Liver (tissue), 9 donors: ENCODE results near the gene LMCD1. TPM values are rescaled to one million over a fixed set of nuclear protein-coding genes. Genes with fewer than 3 reads are reported as not detected.

Source experiments
- DNase-seq: peaks from one replicate; pipeline ENCODE4 v3.0.0-alpha.2; 2017; ENCODE audit warnings: low spot score
- H3K27ac ChIP-seq, 2 donors: one replicate each; pipeline ENCODE4 v1.7.0; 2013; ENCODE audit warnings: inconsistent platforms in 2 of 2, low read length in 2 of 2, control low read depth in 1 of 2, low read depth in 1 of 2, mild to moderate bottlenecking in 1 of 2
- H3K27me3 ChIP-seq, 4 donors: one replicate each; pipeline versions ENCODE4 v1.6.1 to v1.7.0; 2013; ENCODE audit warnings: low read length in 3 of 4, inconsistent platforms in 1 of 4, mild to moderate bottlenecking in 1 of 4, moderate library complexity in 1 of 4; ENCODE audit not compliant: control insufficient read depth in 4 of 4, insufficient read depth in 4 of 4
- H3K36me3 ChIP-seq, 4 donors: one replicate each; pipeline versions ENCODE4 v1.6.1 to v1.7.0; 2013; ENCODE audit warnings: low read length in 3 of 4, mild to moderate bottlenecking in 3 of 4, low read depth in 1 of 4, moderate library complexity in 1 of 4; ENCODE audit not compliant: control insufficient read depth in 4 of 4, insufficient read depth in 3 of 4
- H3K4me1 ChIP-seq, 4 donors: one replicate each; pipeline versions ENCODE4 v1.6.1 to v1.7.0; 2013; ENCODE audit warnings: low read length in 3 of 4, mild to moderate bottlenecking in 3 of 4, moderate library complexity in 1 of 4; ENCODE audit not compliant: control insufficient read depth in 4 of 4, insufficient read depth in 4 of 4
- H3K4me3 ChIP-seq, 3 donors: one replicate each; pipeline versions ENCODE4 v1.6.1 to v1.7.0; 2013; ENCODE audit warnings: low read length in 3 of 3, control low read depth in 1 of 3, low read depth in 1 of 3, mild to moderate bottlenecking in 1 of 3
- H3K9ac ChIP-seq, 2 donors: one replicate each; pipeline ENCODE4 v1.7.0; 2013; ENCODE audit warnings: low read length in 2 of 2, mild to moderate bottlenecking in 2 of 2, moderate library complexity in 2 of 2, control low read depth in 1 of 2, low read depth in 1 of 2
- H3K9me3 ChIP-seq, 4 donors: one replicate each; pipeline versions ENCODE4 v1.6.1 to v1.7.0; 2013; ENCODE audit warnings: low read length in 3 of 4; ENCODE audit not compliant: control insufficient read depth in 4 of 4
- CTCF ChIP-seq: fragments of 150-350 bp; IDR thresholded peaks from 2 replicates; pipeline ENCODE4 v1.5.1; 2017; ENCODE audit warnings: improper control_type of control experiment, low read depth, low read length; ENCODE audit not compliant: missing input control
- EGR1 ChIP-seq, 2 donors: IDR thresholded peaks; 2 replicates each; pipeline ENCODE4 v1.6.1; 2016 to 2018; ENCODE audit warnings: antibody characterized with exemption in 2 of 2, low read depth in 2 of 2
- FOXA1 ChIP-seq: IDR thresholded peaks from 2 replicates; pipeline ENCODE4 v1.6.1; 2016; ENCODE audit warnings: antibody characterized with exemption
- FOXA2 ChIP-seq: IDR thresholded peaks from 2 replicates; pipeline ENCODE4 v1.6.1; 2016; ENCODE audit warnings: antibody characterized with exemption
- GABPA ChIP-seq, 2 donors: IDR thresholded peaks in 1 of 2; conservative IDR thresholded peaks in 1 of 2; 2 replicates each; pipeline ENCODE4 v1.6.1; 2016; ENCODE audit warnings: antibody characterized with exemption in 2 of 2, mild to moderate bottlenecking in 1 of 2, moderate library complexity in 1 of 2
- HNF4A ChIP-seq, 2 donors: conservative IDR thresholded peaks; 2 replicates each; pipeline ENCODE4 v1.6.1; 2016; ENCODE audit warnings: antibody characterized with exemption in 2 of 2, mild to moderate bottlenecking in 2 of 2
- HNF4G ChIP-seq: IDR thresholded peaks from 2 replicates; pipeline ENCODE4 v1.6.1; 2016; ENCODE audit warnings: antibody characterized with exemption
- JUND ChIP-seq, 2 donors: IDR thresholded peaks; 2 replicates each; pipeline ENCODE4 v1.6.1; 2016; ENCODE audit warnings: antibody characterized with exemption in 2 of 2
- NR2F2 ChIP-seq: IDR thresholded peaks from 2 replicates; pipeline ENCODE4 v1.6.1; 2016; ENCODE audit warnings: antibody characterized with exemption
- RAD21 ChIP-seq, 2 donors: IDR thresholded peaks; 2 replicates each; pipeline ENCODE4 v1.6.1; 2016; ENCODE audit warnings: antibody characterized with exemption in 2 of 2, mild to moderate bottlenecking in 2 of 2
- RXRA ChIP-seq, 2 donors: IDR thresholded peaks; 2 replicates each; pipeline ENCODE4 v1.6.1; 2017 to 2018; ENCODE audit warnings: antibody characterized with exemption in 2 of 2, mild to moderate bottlenecking in 1 of 2
- SP1 ChIP-seq: IDR thresholded peaks from 2 replicates; pipeline ENCODE4 v1.6.1; 2018; ENCODE audit warnings: antibody characterized with exemption, mild to moderate bottlenecking
- TAF1 ChIP-seq: conservative IDR thresholded peaks from 2 replicates; pipeline ENCODE4 v1.6.1; 2016; ENCODE audit warnings: antibody characterized with exemption, mild to moderate bottlenecking
- YY1 ChIP-seq: IDR thresholded peaks from 2 replicates; pipeline ENCODE4 v1.6.1; 2016; ENCODE audit warnings: antibody characterized with exemption, mild to moderate bottlenecking
- WGBS: extraction: QIAGEN DNeasy Blood & Tissue Kit; methylation state at CpG from one replicate; pipeline ENCODE4 v1.1.7; 2013; 5-methylcytosine and 5-hydroxymethylcytosine counted together
- polyA plus RNA-seq, 2 donors: library from polyadenylated mRNA; stranded (reverse) in 1 of 2; unstranded in 1 of 2; fragments of 200-250 nt in 1 of 2; fragments of >200 nt in 1 of 2; fragmentation: Nextera tagmentation in 1 of 2; extraction: Ambion mirVana in 1 of 2; gene quantifications; one replicate each; pipeline versions ENCODE4 v1.2.1 to v1.2.3, GENCODE V29; 2013 to 2015
- total RNA-seq, 2 donors: library from RNA; depleted of rRNA; stranded (reverse); fragments of >200 nt; gene quantifications; one replicate each; pipeline ENCODE4 v1.2.3, GENCODE V29; 2014
- TF ChIP-seq, protein P1 (sequence below): IDR thresholded peaks from 2 replicates; pipeline ENCODE4 v1.6.1; 2016; ENCODE audit warnings: antibody characterized with exemption, mild to moderate bottlenecking
- donor health status: healthy.
- donor health status: healthy.
- donor health status: healthy.
- donor health status: healthy.
- donor health status: healthy.

Gene LMCD1
- total and polyA plus RNA-seq, 4 donors, result 3.1 to 8.3 (median 6.0) TPM

DNA sequence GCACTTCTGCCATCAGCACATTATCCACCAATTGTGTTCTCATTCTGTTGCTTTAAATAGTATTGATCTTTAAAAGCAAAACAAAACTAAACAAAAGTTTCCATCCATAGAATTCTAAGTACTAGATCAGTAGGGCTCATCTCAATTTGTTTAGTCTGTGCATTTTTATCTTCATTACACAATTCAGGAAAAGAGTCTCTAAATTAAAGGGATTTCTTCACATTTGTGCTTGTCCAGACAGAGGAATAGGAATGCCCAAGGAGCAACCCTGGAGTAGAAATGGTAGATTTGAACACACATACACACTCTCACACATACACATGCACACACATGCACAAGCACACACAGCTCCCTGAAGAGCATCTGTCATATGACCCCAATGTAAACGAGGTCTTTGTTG is 21.4 kb downstream of the LMCD1 start:
- TF ChIP-seq CTCF, result no peak
- no peak for TF ChIP-seq GABPA (IDR thresholded peaks at IDR 0.05 in 1 of 2, conservative IDR thresholded peaks at IDR 0.05 in 1 of 2)
- TF ChIP-seq YY1, result no peak
- TF ChIP-seq FOXA2, result no peak
- TF ChIP-seq SP1, result no peak
- no peak for TF ChIP-seq HNF4G
- no peak for TF ChIP-seq FOXA1
- no peak for TF ChIP-seq JUND (IDR thresholded peaks at IDR 0.05)
- no peak for TF ChIP-seq NR2F2
- TF ChIP-seq HNF4A (conservative IDR thresholded peaks at IDR 0.05), result no peak
- H3K27me3 ChIP-seq, result no peaks in the 10 kb centered on the region
- no peaks in the 10 kb centered on the region for H3K9me3 ChIP-seq
- H3K36me3 ChIP-seq, result no peaks in the 10 kb centered on the region
- H3K4me1 ChIP-seq, result no peaks in the 10 kb centered on the region
- H3K9ac ChIP-seq, result no peak overlapping the region
- H3K4me3 ChIP-seq, result no peak overlapping the region
- no peak overlapping the region for H3K27ac ChIP-seq
- DNase-seq, result no peak
- 74% methylated on average over 1 of the region's 1 CpG for WGBS

DNA sequence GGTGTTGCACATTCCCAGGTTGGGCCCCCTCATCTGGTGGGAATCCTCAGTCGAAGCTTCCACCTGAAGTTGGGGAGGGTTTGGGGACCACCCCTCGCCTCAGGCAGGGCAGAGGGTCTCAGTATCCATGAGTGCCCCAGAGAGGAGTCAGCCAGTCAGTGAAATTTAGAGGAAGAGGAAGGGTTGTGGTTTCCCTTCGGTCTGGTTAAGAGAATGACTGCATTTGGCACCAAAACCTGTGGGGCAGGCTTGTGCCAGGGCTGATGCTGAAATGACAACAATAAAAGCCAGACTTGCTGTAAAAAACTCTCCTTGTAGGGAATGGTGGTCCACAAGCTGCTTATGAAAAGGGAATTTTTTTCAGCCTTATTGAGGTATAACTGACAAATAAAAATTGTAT is 22.6 kb downstream of the LMCD1 start:
- Histone ChIP-seq H3K27ac (no peak overlapping the region), H3K4me1 (peaks cover 0 to 10% (median 6%) of the 10 kb centered on the region in 4 donors), H3K4me3 (no peak overlapping the region), H3K36me3 (no peaks in the 10 kb centered on the region), H3K9ac (no peak overlapping the region), H3K9me3 (no peaks in the 10 kb centered on the region), H3K27me3 (no peaks in the 10 kb centered on the region)
- DNase-seq, result no peak
- TF ChIP-seq CTCF (no peak), NR2F2 (no peak), HNF4A (conservative IDR thresholded peaks at IDR 0.05) (no peak), TAF1 (no peak), EGR1 (IDR thresholded peaks at IDR 0.05; ENCODE audit: low read depth in 2 of 2) (no peak), JUND (IDR thresholded peaks at IDR 0.05) (no peak), YY1 (no peak), FOXA1 (no peak), RAD21 (IDR thresholded peaks at IDR 0.05) (no peak), FOXA2 (no peak), HNF4G (no peak), RXRA (IDR thresholded peaks at IDR 0.05) (no peak)
- TF ChIP-seq, protein P1, sequence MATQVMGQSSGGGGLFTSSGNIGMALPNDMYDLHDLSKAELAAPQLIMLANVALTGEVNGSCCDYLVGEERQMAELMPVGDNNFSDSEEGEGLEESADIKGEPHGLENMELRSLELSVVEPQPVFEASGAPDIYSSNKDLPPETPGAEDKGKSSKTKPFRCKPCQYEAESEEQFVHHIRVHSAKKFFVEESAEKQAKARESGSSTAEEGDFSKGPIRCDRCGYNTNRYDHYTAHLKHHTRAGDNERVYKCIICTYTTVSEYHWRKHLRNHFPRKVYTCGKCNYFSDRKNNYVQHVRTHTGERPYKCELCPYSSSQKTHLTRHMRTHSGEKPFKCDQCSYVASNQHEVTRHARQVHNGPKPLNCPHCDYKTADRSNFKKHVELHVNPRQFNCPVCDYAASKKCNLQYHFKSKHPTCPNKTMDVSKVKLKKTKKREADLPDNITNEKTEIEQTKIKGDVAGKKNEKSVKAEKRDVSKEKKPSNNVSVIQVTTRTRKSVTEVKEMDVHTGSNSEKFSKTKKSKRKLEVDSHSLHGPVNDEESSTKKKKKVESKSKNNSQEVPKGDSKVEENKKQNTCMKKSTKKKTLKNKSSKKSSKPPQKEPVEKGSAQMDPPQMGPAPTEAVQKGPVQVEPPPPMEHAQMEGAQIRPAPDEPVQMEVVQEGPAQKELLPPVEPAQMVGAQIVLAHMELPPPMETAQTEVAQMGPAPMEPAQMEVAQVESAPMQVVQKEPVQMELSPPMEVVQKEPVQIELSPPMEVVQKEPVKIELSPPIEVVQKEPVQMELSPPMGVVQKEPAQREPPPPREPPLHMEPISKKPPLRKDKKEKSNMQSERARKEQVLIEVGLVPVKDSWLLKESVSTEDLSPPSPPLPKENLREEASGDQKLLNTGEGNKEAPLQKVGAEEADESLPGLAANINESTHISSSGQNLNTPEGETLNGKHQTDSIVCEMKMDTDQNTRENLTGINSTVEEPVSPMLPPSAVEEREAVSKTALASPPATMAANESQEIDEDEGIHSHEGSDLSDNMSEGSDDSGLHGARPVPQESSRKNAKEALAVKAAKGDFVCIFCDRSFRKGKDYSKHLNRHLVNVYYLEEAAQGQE, result no peak
- WGBS, result 83% methylated on average over 3 of the region's 3 CpGs
